GM12878 (cell line): ENCODE data around the gene KIAA0825. TPM values are rescaled to one million over a fixed set of nuclear protein-coding genes. Genes with fewer than 3 reads are reported as not detected.

Source experiments
- ATAC-seq: fragments of 200-7000 bp; cut with Tn5 transposase; 3 replicates; pipeline ENCODE4 v1.9.1; 2020; ENCODE audit warnings: mild to moderate bottlenecking, moderate library complexity
- BruUV-seq: library from RNA; stranded (reverse); fragments of 400-500 nt; replicated peaks from 2 replicates; lab custom pipeline; 2021; lab: Mats Ljungman, UMichigan
- CTCF ChIA-PET: fragments of 300-600 bp; sonication (Branson Sonifier 250); formaldehyde crosslinking; extraction: SDS; loops from one replicate; lab custom pipeline; 2021; ENCODE audit warnings: inconsistent platforms; lab: Yijun Ruan, JAX
- POLR2A ChIA-PET: fragments of 350-600 bp; formaldehyde crosslinking; extraction: SDS; loops from one replicate; lab custom pipeline; 2021; ENCODE audit warnings: inconsistent platforms; lab: Charles Lee
- RAD21 ChIA-PET: fragments of 300-600 bp; sonication (Branson Sonifier 250); formaldehyde crosslinking; loops from one replicate; lab custom pipeline; 2023; ENCODE audit warnings: antibody characterized with exemption; ENCODE audit not compliant: unreplicated experiment; lab: Charles Lee
- SMC1A ChIA-PET: fragments of 300-600 bp; sonication (Branson Sonifier 250); formaldehyde crosslinking; loops from one replicate; lab custom pipeline; 2023; ENCODE audit not compliant: unreplicated experiment, uncharacterized antibody; lab: Charles Lee
- DNase-seq: peaks from one replicate; pipeline ENCODE4 v3.0.0-alpha.2; 2011; ENCODE audit warnings: low read depth, low spot score
- FAIRE-seq: peaks from 3 replicates; lab custom pipeline; 2011; peaks lifted over from hg19 to GRCh38; lab: Jason Lieb, UNC
- H2AFZ ChIP-seq: 2 replicates; pipeline ENCODE4 v1.6.0; 2011; ENCODE audit warnings: low read depth, low read length, control low read depth; ENCODE audit not compliant: control insufficient read depth
- H3K27ac ChIP-seq: 2 replicates; pipeline ENCODE4 v1.5.1; 2011; ENCODE audit warnings: control low read depth; ENCODE audit not compliant: control insufficient read depth, insufficient read depth
- H3K27me3 ChIP-seq, 2 experiments: replicated peaks in 1 of 2; 2 replicates each; pipeline versions ENCODE4 v1.6.0 to v1.6.1; 2011; ENCODE audit warnings: low read length in 1 of 2; ENCODE audit not compliant: control insufficient read depth in 2 of 2, insufficient read depth in 2 of 2
- H3K36me3 ChIP-seq, 2 experiments: 2 replicates each; pipeline ENCODE4 v1.5.1; 2011; ENCODE audit warnings: low read length in 1 of 2; ENCODE audit not compliant: control insufficient read depth in 2 of 2, insufficient read depth in 2 of 2
- H3K4me1 ChIP-seq: 2 replicates; pipeline ENCODE4 v1.6.1; 2011; ENCODE audit warnings: mild to moderate bottlenecking, low read length, moderate library complexity, mixed read lengths; ENCODE audit not compliant: control insufficient read depth, insufficient read depth
- H3K4me2 ChIP-seq: 2 replicates; pipeline ENCODE4 v1.6.0; 2011; ENCODE audit warnings: control low read depth; ENCODE audit not compliant: control insufficient read depth, insufficient read depth
- H3K4me3 ChIP-seq: fragments of 200-600 bp; sonication (generic); 2 replicates; pipeline ENCODE4 v1.5.1; 2016
- H3K79me2 ChIP-seq: 2 replicates; pipeline ENCODE4 v1.6.0; 2011; ENCODE audit warnings: low read length; ENCODE audit not compliant: control insufficient read depth, insufficient read depth
- H3K9ac ChIP-seq: 2 replicates; pipeline ENCODE4 v1.8.0; 2011; ENCODE audit warnings: low read length, control low read depth, mixed read lengths; ENCODE audit not compliant: control insufficient read depth, insufficient read depth
- H3K9me3 ChIP-seq: replicated peaks from 3 replicates; pipeline ENCODE4 v1.5.1; 2011; ENCODE audit warnings: mild to moderate bottlenecking, low read length; ENCODE audit not compliant: control insufficient read depth, insufficient read depth
- H4K20me1 ChIP-seq: 2 replicates; pipeline ENCODE4 v1.6.0; 2011; ENCODE audit not compliant: control insufficient read depth, insufficient read depth
- CBX3 ChIP-seq: fragments of 200-600 bp; sonication (generic); IDR thresholded peaks from 2 replicates; pipeline ENCODE4 v1.6.1; 2016; ENCODE audit warnings: low read depth, borderline replicate concordance
- DPF2 ChIP-seq: fragments of 450-650 bp; IDR thresholded peaks from 2 replicates; pipeline ENCODE4 v1.6.1; 2017; ENCODE audit warnings: mild to moderate bottlenecking
- IKZF2 ChIP-seq, 2 experiments: fragments of 450-650 bp; IDR thresholded peaks; 2 replicates each; pipeline ENCODE4 v1.6.1; 2017; ENCODE audit warnings: mild to moderate bottlenecking in 2 of 2, moderate library complexity in 2 of 2
- NFYB ChIP-seq: IDR thresholded peaks from 2 replicates; pipeline ENCODE4 v1.6.1; 2011; ENCODE audit warnings: low read depth, mild to moderate bottlenecking, low read length, improper control_type of control experiment, moderate library complexity; ENCODE audit not compliant: insufficient read depth
- PAX8 ChIP-seq: fragments of 450-650 bp; IDR thresholded peaks from 2 replicates; pipeline ENCODE4 v1.6.1; 2017; ENCODE audit warnings: mild to moderate bottlenecking, moderate library complexity
- POU2F2 ChIP-seq: IDR thresholded peaks from 3 replicates; pipeline ENCODE4 v1.6.1; 2011; ENCODE audit warnings: low read depth, mild to moderate bottlenecking, low read length, borderline replicate concordance
- SMAD5 ChIP-seq: IDR thresholded peaks from 2 replicates; pipeline ENCODE4 v1.6.1; 2016; ENCODE audit warnings: antibody characterized with exemption, low read depth
- TCF7 ChIP-seq: IDR thresholded peaks from 2 replicates; pipeline ENCODE4 v1.6.1; 2014; ENCODE audit warnings: antibody characterized with exemption, borderline replicate concordance
- USF1 ChIP-seq: IDR thresholded peaks from 2 replicates; pipeline ENCODE4 v1.6.1; 2011; ENCODE audit warnings: borderline replicate concordance, low read depth, mild to moderate bottlenecking, moderate library complexity, mixed read lengths, low read length; ENCODE audit not compliant: insufficient read depth; ENCODE audit errors: extremely low read length
- WGBS: methylation state at CpG from one replicate; pipeline ENCODE4 v1.1.6; 2016; ENCODE audit warnings: low lambda C conversion rate; ENCODE audit not compliant: insufficient replicate concordance, insufficient coverage; ENCODE audit errors: missing lambda C conversion rate; 5-methylcytosine and 5-hydroxymethylcytosine counted together
- in situ Hi-C: fragments of 300-500 bp; cut with MboI; formaldehyde crosslinking; loops from 9 replicates; pipeline ENCODE4 v1.14.3; 2018; ENCODE audit warnings: mixed read lengths
- intact Hi-C: fragments of 100-400 bp; cut with micrococcal nuclease; formaldehyde crosslinking; loops from one replicate; pipeline ENCODE4 v1.14.2; 2022; ENCODE audit not compliant: unreplicated experiment
- polyA plus RNA-seq, 11 experiments: library from polyadenylated mRNA; depleted of rRNA in 4 of 11; unstranded in 6 of 11; stranded (reverse) in 5 of 11; fragments of >200 nt; fragmentation: Nextera tagmentation in 4 of 11; fragmentation: Illumina TruSeq in 1 of 11; extraction: Ambion mirVana in 4 of 11; extraction: Trizol in 1 of 11; gene quantifications; 1 replicate in 1 of 11; 2 replicates in 10 of 11; pipeline versions ENCODE4 v1.2.1 to v1.2.3, GENCODE V29; 2011 to 2016; ENCODE audit warnings: inconsistent platforms in 2 of 11, missing spikeins in 2 of 11, low read depth in 1 of 11
- total RNA-seq, 4 experiments: library from RNA; depleted of rRNA in 3 of 4; stranded (reverse); fragments of >200 nt in 3 of 4; fragmentation: Illumina TruSeq in 1 of 4; extraction: Trizol in 1 of 4; gene quantifications; 2 replicates each; pipeline versions ENCODE4 v1.2.1 to v1.2.3, GENCODE V29; 2013 to 2021

The KIAA0825 gene
- total and polyA plus RNA-seq, 10 of the 15 experiments (the other 5 are each of a cell fraction or from before 2014, with no cell fraction given) = 0.55 to 1.9 (median 1.5) TPM

- H3K27me3 ChIP-seq = no peaks in the 10 kb centered on the region
- POLR2A ChIA-PET = no interaction called here
- BruUV-seq = no TSS peak
- WGBS = 45% methylated on average over 3 of the region's 3 CpGs
- H3K36me3 ChIP-seq = no peaks in the 10 kb centered on the region
- no peaks in the 10 kb centered on the region for H4K20me1 ChIP-seq
- H3K27ac ChIP-seq = no peak overlapping the region
- H3K4me2 ChIP-seq = no peak overlapping the region
- in situ Hi-C loops = no loop called here
- no peak overlapping the region for H2AFZ ChIP-seq
- intact Hi-C loops = no loop called here
- ATAC-seq = no peak
- TF ChIP-seq IKZF2 (IDR thresholded peaks at IDR 0.05) (no peak), NFYB (no peak), USF1 (no peak), TCF7 (no peak), SMAD5 (no peak), PAX8 (no peak), DPF2 (no peak), POU2F2 (no peak), CBX3 (no peak)
- TF ChIP-seq, all 136 proteins: peak for 0
- no peaks in the 10 kb centered on the region for H3K79me2 ChIP-seq
- ChIA-PET RAD21 (no interaction called here), CTCF (no interaction called here), SMC1A (no interaction called here)
- DNase-seq = no peak
- no peaks in the 10 kb centered on the region for H3K4me1 ChIP-seq
- no peak overlapping the region for H3K4me3 ChIP-seq
- H3K9me3 ChIP-seq = no peaks in the 10 kb centered on the region
- H3K9ac ChIP-seq = no peak overlapping the region
- FAIRE-seq = no peak
Measured at GRCh38 chr5:94402096-94402495, 216.3 kb downstream of the KIAA0825 start.
